ENCODE data around the gene UBXN11. TPM values are rescaled to one million over a fixed set of nuclear protein-coding genes. Genes with fewer than 3 reads are reported as not detected.

The UBXN11 gene
- total RNA-seq: 10 to 100 TPM in 2 of 4 donors, 1 to 10 TPM in 2; 4.9 to 17.9 (median 12.0) TPM

GRCh38 chr1:26306290-26307229, at the start of gene UBXN11:
Gene UBXN11, minus strand, starts transcription at chr1:26306636. Its CDS starts 3,753 bp downstream, at chr1:26302883.
- WGBS, 2 donors (ENCODE audit: low coverage in 1 of 2): 0 to 1% methylated on average over 9 to 42 of the region's 51 CpGs
- TF ChIP-seq POLR2A (IDR thresholded peaks at IDR 0.05) (peak; percentile 16), CTCF (IDR thresholded peaks at IDR 0.05) (no peak)

GRCh38 chr1:26356106-26356505, 49.7 kb upstream of the UBXN11 start:
- Histone ChIP-seq H3K27ac (peak overlapping the region in 1 of 4 donors; percentile 45), H3K36me3 (no peaks in the 10 kb centered on the region), H3K27me3 (peaks cover 14% of the 10 kb centered on the region), H3K4me3 (no peak overlapping the region), H3K4me1 (peaks cover 11 to 59% (median 45%) of the 10 kb centered on the region in 4 donors), H3K9me3 (no peaks in the 10 kb centered on the region)
- in situ Hi-C loops (cut with MboI; ENCODE audit: low pct_ligation_motif_present in 1 of 4, low pct_unique_long_range_greater_than_20kb in 1 of 4, low sequenced_read_pairs in 3 of 4): no loop called here
- no peak for DNase-seq
- intact Hi-C loops (cut with DNase I; ENCODE audit: low total_unique reads): loop anchor here (5.0 kb wide), 1 partner anchor 604 kb away; no protein-coding TSS in a partner anchor
- WGBS, 2 donors (ENCODE audit: low coverage in 1 of 2): 81% methylated on average over 5 of the region's 5 CpGs; no CpG with 5 or more reads in 1 of the 2 donors
- TF ChIP-seq POLR2AphosphoS5 (IDR thresholded peaks at IDR 0.05) (no peak), EP300 (IDR thresholded peaks at IDR 0.05; ENCODE audit: low read depth) (no peak), POLR2A (IDR thresholded peaks at IDR 0.05) (no peak), CTCF (IDR thresholded peaks at IDR 0.05) (no peak)

More at GRCh38 chr1:26306290-26307229, at the start of gene UBXN11:
- Histone ChIP-seq H3K4me3 (peak within 1 kb of the TSS; percentile 57 to 82 (median 62)), H3K9me3 (no peaks in the 10 kb centered on the region), H3K36me3 (no peaks in the 10 kb centered on the region), H3K4me1 (peaks cover 5 to 16% (median 11%) of the 10 kb centered on the region in 4 donors), H3K27me3 (no peaks in the 10 kb centered on the region), H3K27ac (peak within 1 kb of the TSS; percentile 47 to 74 (median 62))
- peak; percentile 95 for DNase-seq
- intact Hi-C loops (cut with DNase I; ENCODE audit: low total_unique reads) (no loop called here), in situ Hi-C loops (cut with MboI; ENCODE audit: low pct_ligation_motif_present in 1 of 4, low pct_unique_long_range_greater_than_20kb in 1 of 4, low sequenced_read_pairs in 3 of 4) (no loop called here)

- Histone ChIP-seq H3K27me3 (peaks cover 2% of the 10 kb centered on the region), H3K9me3 (no peaks in the 10 kb centered on the region), H3K27ac (peak overlapping the region in 1 of 4 donors; percentile 48), H3K4me1 (peaks cover 3 to 55% (median 36%) of the 10 kb centered on the region in 4 donors), H3K4me3 (no peak overlapping the region), H3K36me3 (no peaks in the 10 kb centered on the region)
- in situ Hi-C loops (cut with MboI; ENCODE audit: low pct_ligation_motif_present in 1 of 4, low pct_unique_long_range_greater_than_20kb in 1 of 4, low sequenced_read_pairs in 3 of 4): no loop called here
- no peak for DNase-seq
- intact Hi-C loops (cut with DNase I; ENCODE audit: low total_unique reads): loop anchor here (5.0 kb wide), 1 partner anchor 603 kb away; no protein-coding TSS in a partner anchor
- no peak for TF ChIP-seq EP300 (IDR thresholded peaks at IDR 0.05; ENCODE audit: low read depth)
- no peak for TF ChIP-seq CTCF (IDR thresholded peaks at IDR 0.05)
- no peak for TF ChIP-seq POLR2A (IDR thresholded peaks at IDR 0.05)
- TF ChIP-seq POLR2AphosphoS5 (IDR thresholded peaks at IDR 0.05): no peak
- 90% methylated on average over 9 of the region's 9 CpGs; no CpG with 5 or more reads in 1 of the 2 donors for WGBS, 2 donors (ENCODE audit: low coverage in 1 of 2)
Measured at GRCh38 chr1:26354972-26355371, 48.5 kb upstream of the UBXN11 start.
